ENCODE results near the gene FBXW11.

- TF ChIP-seq POLR2A (IDR thresholded peaks at IDR 0.05) = no peak
- TF ChIP-seq CTCF (IDR thresholded peaks at IDR 0.05) = no peak
- TF ChIP-seq POLR2AphosphoS5 (IDR thresholded peaks at IDR 0.05) = no peak
- no peak for TF ChIP-seq EP300 (IDR thresholded peaks at IDR 0.05)
Measured at GRCh38 chr5:171827162-171827561, 179.3 kb downstream of the FBXW11 start.

Measured in suprapubic skin (tissue), 4 donors.